Parathyroid adenoma (tissue), 2 donors: ENCODE data around the gene PXK.
A peak's percentile ranks its signal among the peaks of the same experiment; 100 is the strongest.

Source experiments
- H2AFZ ChIP-seq: fragments of 300-600 bp; sonication (generic); one replicate; pipeline ENCODE4 v1.7.0; 2017; ENCODE audit warnings: antibody characterized with exemption, mild to moderate bottlenecking
- H3K27ac ChIP-seq: fragments of 300-600 bp; sonication (generic); one replicate; pipeline ENCODE4 v1.7.0; 2017
- H3K27me3 ChIP-seq: fragments of 300-600 bp; sonication (generic); one replicate; pipeline ENCODE4 v1.7.0; 2017; ENCODE audit warnings: low read length; ENCODE audit not compliant: control insufficient read depth, insufficient read depth
- H3K36me3 ChIP-seq: fragments of 300-600 bp; sonication (generic); one replicate; pipeline ENCODE4 v1.7.0; 2017; ENCODE audit warnings: low read length; ENCODE audit not compliant: control insufficient read depth, insufficient read depth
- H3K4me1 ChIP-seq: fragments of 300-600 bp; sonication (generic); one replicate; pipeline ENCODE4 v1.7.0; 2017; ENCODE audit warnings: control low read depth
- H3K4me2 ChIP-seq: fragments of 300-600 bp; sonication (generic); one replicate; pipeline ENCODE4 v1.7.0; 2017; ENCODE audit warnings: low read length
- H3K4me3 ChIP-seq: fragments of 300-600 bp; sonication (generic); one replicate; pipeline ENCODE4 v1.7.0; 2017; ENCODE audit warnings: low read depth, low read length
- H3K79me2 ChIP-seq: fragments of 300-600 bp; sonication (generic); one replicate; pipeline ENCODE4 v1.7.0; 2017; ENCODE audit warnings: control low read depth
- H3K9ac ChIP-seq: fragments of 300-600 bp; sonication (generic); one replicate; pipeline ENCODE4 v1.7.0; 2017; ENCODE audit warnings: mild to moderate bottlenecking
- H3K9me3 ChIP-seq: fragments of 300-600 bp; sonication (generic); one replicate; pipeline ENCODE4 v1.7.0; 2017; ENCODE audit warnings: low read length; ENCODE audit not compliant: control insufficient read depth
- CTCF ChIP-seq: fragments of 300-600 bp; sonication (generic); IDR thresholded peaks from one replicate; pipeline ENCODE4 v1.7.0; 2017; ENCODE audit warnings: antibody characterized with exemption, mild to moderate bottlenecking
- donor health status: primary hyperparathyroidism.

Gene PXK

GRCh38 chr3:58352626-58353025 is 19.9 kb downstream of the PXK start:
- no peaks in the 10 kb centered on the region for H3K9me3 ChIP-seq
- H3K4me3 ChIP-seq: no peak overlapping the region
- peak overlapping the region; percentile 92 for H3K27ac ChIP-seq
- H3K79me2 ChIP-seq: peaks cover 43% of the 10 kb centered on the region
- H3K4me1 ChIP-seq: peaks cover 42% of the 10 kb centered on the region
- TF ChIP-seq CTCF: no peak
- H2AFZ ChIP-seq: no peak overlapping the region
- no peaks in the 10 kb centered on the region for H3K36me3 ChIP-seq
- H3K27me3 ChIP-seq: no peaks in the 10 kb centered on the region
- H3K9ac ChIP-seq: no peak overlapping the region
- no peak overlapping the region for H3K4me2 ChIP-seq

DNA sequence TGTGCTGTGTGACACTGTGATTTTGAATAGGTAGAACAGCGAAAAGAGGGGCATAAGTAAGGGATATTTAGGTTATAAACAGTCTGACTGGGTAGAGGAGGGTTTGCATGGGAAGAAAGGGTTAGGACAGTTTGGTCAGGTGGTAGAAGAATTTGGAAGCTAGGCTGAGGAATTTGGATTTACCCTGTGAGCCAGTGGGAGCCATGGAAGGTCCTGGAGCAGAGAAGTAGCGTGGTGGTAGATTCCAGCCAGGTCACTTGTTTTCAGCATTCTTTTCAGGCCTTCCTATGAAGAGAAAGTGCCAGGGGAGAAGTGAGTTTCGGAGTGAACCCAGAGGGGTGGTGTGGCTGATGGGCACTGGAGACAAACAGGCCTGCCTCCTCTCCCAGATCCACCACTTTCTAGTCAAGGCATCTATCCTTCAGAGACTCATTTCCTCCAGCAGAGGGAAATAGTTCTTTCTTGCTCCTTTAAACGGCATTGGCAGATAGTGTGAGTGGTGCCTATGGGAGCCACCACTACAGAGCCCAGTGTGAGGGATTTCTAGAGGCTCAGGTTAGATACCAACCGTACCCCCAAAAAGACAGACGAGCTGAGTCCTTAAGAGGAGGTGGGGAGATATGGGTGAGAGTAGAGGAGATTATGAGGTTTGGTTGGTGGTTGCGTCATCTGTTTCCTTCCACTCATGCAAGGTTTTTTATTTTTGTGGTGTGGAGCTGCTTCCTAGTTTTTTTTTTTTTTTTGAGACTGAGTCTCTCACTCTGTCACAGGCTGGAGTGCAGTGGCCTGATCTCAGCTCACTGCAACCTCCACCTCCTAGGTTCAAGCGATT is 21.2 kb downstream of the PXK start:
- Histone ChIP-seq H3K9me3 (no peaks in the 10 kb centered on the region), H3K27me3 (no peaks in the 10 kb centered on the region), H3K36me3 (no peaks in the 10 kb centered on the region), H3K4me1 (peaks cover 34% of the 10 kb centered on the region), H2AFZ (no peak overlapping the region), H3K4me3 (no peak overlapping the region), H3K4me2 (peak overlapping the region; percentile 14), H3K79me2 (peaks cover 54% of the 10 kb centered on the region), H3K9ac (no peak overlapping the region), H3K27ac (peak overlapping the region; percentile 92)
- TF ChIP-seq CTCF: no peak

DNA sequence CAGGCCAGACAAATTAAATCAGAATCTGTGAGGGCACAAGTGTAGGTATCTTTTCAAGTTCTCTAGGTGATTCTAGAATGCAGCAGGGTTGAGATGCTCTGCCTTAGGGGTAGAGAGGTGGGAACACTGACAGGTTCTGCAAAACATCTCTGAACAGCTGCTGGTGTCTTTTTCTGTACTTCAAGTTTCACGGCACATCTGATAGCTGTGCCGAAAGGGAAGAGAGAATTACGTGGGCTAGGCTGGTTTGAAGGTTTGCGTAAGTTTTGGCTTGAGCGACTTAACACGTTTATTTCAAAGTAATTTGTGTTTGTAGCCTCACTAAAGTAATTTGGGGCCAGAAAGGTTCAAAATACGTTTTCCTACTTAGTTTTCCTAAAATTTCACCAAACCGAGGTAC is 22.5 kb downstream of the PXK start:
- Histone ChIP-seq H3K4me1 (peaks cover 24% of the 10 kb centered on the region), H3K27ac (no peak overlapping the region), H3K36me3 (no peaks in the 10 kb centered on the region), H3K4me2 (no peak overlapping the region), H2AFZ (no peak overlapping the region), H3K9me3 (no peaks in the 10 kb centered on the region), H3K27me3 (no peaks in the 10 kb centered on the region), H3K4me3 (no peak overlapping the region), H3K9ac (no peak overlapping the region), H3K79me2 (peaks cover 62% of the 10 kb centered on the region)
- TF ChIP-seq CTCF: no peak

DNA sequence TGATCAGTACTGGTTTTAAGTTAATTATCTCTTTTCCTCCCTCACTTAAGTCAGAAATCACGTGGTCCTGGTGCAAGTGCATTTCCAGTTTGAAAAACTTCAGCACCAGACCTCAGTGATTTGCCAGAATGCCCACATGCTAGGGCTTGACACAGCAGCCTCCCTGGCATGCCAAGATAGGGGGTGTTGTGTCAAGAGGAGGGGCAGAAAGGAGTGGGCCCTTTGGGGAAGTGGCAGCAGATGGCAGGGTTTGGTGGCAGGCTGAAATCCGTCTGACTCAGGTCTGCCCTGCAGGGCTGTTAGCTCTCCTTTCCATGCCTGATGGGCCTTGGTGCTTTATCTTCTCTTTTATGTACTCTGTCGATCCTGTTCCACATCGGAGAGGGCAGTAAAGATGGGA is 23.4 kb downstream of the PXK start:
- H3K9me3 ChIP-seq: no peaks in the 10 kb centered on the region
- no peak overlapping the region for H2AFZ ChIP-seq
- H3K36me3 ChIP-seq: no peaks in the 10 kb centered on the region
- no peak for TF ChIP-seq CTCF
- no peak overlapping the region for H3K4me2 ChIP-seq
- peaks cover 70% of the 10 kb centered on the region for H3K79me2 ChIP-seq
- no peak overlapping the region for H3K9ac ChIP-seq
- H3K27me3 ChIP-seq: no peaks in the 10 kb centered on the region
- peak overlapping the region; percentile 24 for H3K27ac ChIP-seq
- H3K4me1 ChIP-seq: peaks cover 17% of the 10 kb centered on the region
- H3K4me3 ChIP-seq: no peak overlapping the region

DNA sequence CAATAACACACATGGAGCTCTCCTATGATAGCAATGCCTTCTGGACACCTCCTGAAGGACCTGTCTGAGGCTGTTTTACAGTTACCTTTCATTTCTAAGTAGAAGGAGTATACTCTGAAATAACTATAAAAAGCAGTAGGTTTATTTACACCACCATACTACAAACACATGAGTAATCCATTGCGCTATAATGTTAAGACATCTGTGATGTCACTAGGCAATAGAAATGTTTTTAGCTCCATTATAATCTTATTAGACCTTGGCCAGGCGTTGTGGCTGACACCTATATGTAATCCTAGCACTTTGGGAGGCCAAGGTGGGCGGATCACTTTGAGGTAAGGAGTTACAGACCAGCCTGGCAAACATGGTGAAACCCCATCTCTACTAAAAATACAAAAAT is 24.7 kb downstream of the PXK start:
- peaks cover 4% of the 10 kb centered on the region for H3K4me1 ChIP-seq
- H3K9me3 ChIP-seq: no peaks in the 10 kb centered on the region
- no peak overlapping the region for H3K4me2 ChIP-seq
- no peak overlapping the region for H3K27ac ChIP-seq
- no peaks in the 10 kb centered on the region for H3K27me3 ChIP-seq
- no peak overlapping the region for H3K4me3 ChIP-seq
- no peak overlapping the region for H2AFZ ChIP-seq
- no peaks in the 10 kb centered on the region for H3K36me3 ChIP-seq
- H3K79me2 ChIP-seq: peaks cover 79% of the 10 kb centered on the region
- no peak for TF ChIP-seq CTCF
- H3K9ac ChIP-seq: no peak overlapping the region
